NK-92 (cell line): ENCODE measurements around the gene PCDHA6.
"Not testable (repeated sequence)": the region's sequence is repeated elsewhere in the genome, so short reads cannot be mapped to it uniquely, and the experiment has no call there.

Experiments used
- DNase-seq: peaks from one replicate; lab custom pipeline; 2025; ENCODE audit not compliant: unreplicated experiment; lab: John Stamatoyannopoulos, UW

PCDHA6 gene

GRCh38 chr5:140827704-140828361 is at the start of gene PCDHA6:
TSS of gene PCDHA6 (plus strand) at chr5:140827960. CDS start at chr5:140828092, 132 bp downstream.
- no peak for DNase-seq

GRCh38 chr5:140780512-140780911 is 47.2 kb upstream of the PCDHA6 start:
- DNase-seq = no peak

GRCh38 chr5:140785905-140786686 is 41.7 kb upstream of the PCDHA6 start, which contains the start of gene PCDHA1:
TSS of gene PCDHA1 (plus strand) at chr5:140786140.
- no peak for DNase-seq

GRCh38 chr5:140787422-140787821 is 40.3 kb upstream of the PCDHA6 start:
- DNase-seq = not testable (repeated sequence)

- not testable (repeated sequence) for DNase-seq
Measured at GRCh38 chr5:140787849-140788504, 39.8 kb upstream of the PCDHA6 start.

GRCh38 chr5:140791089-140791488 is 36.7 kb upstream of the PCDHA6 start:
- DNase-seq = no peak

GRCh38 chr5:140794595-140795258 is 33.0 kb upstream of the PCDHA6 start, which contains the start of gene PCDHA2:
TSS of gene PCDHA2 (plus strand) at chr5:140794852.
- DNase-seq = no peak

- DNase-seq = no peak
Measured at GRCh38 chr5:140795259-140795641, 32.5 kb upstream of the PCDHA6 start.

- not testable (repeated sequence) for DNase-seq
Measured at GRCh38 chr5:140796072-140796717, 31.6 kb upstream of the PCDHA6 start.

GRCh38 chr5:140796718-140797095 is 31.1 kb upstream of the PCDHA6 start:
- no peak for DNase-seq

- DNase-seq = no peak
Measured at GRCh38 chr5:140800816-140801493, 26.8 kb upstream of the PCDHA6 start, which contains the start of gene PCDHA3. TSS of gene PCDHA3 (plus strand) at chr5:140801057.

GRCh38 chr5:140801494-140801841 is 26.3 kb upstream of the PCDHA6 start:
- no peak for DNase-seq

- DNase-seq = not testable (repeated sequence)
Measured at GRCh38 chr5:140802381-140802780, 25.4 kb upstream of the PCDHA6 start.

- DNase-seq = no peak
Measured at GRCh38 chr5:140802781-140803271, 24.9 kb upstream of the PCDHA6 start.

- DNase-seq = no peak
Measured at GRCh38 chr5:140806834-140807775, 20.7 kb upstream of the PCDHA6 start, which contains the start of gene PCDHA4. TSS of gene PCDHA4 (plus strand) at chr5:140807068.

GRCh38 chr5:140808241-140808888 is 19.4 kb upstream of the PCDHA6 start:
- DNase-seq = not testable (repeated sequence)

GRCh38 chr5:140808889-140809291 is 18.9 kb upstream of the PCDHA6 start:
- no peak for DNase-seq
